HepG2 (cell line): Measurements from ENCODE around the gene NELFCD. TPM values are rescaled to one million over a fixed set of nuclear protein-coding genes. Genes with fewer than 3 reads are reported as not detected.

Experiments used
- AKNA ChIP-seq: sonication (generic); formaldehyde crosslinking; IDR thresholded peaks from 2 replicates; pipeline ENCODE4 v1.4.0; 2020; ENCODE audit warnings: missing genetic modification reagents, borderline replicate concordance
- BRF2 ChIP-seq: sonication (generic); formaldehyde crosslinking; IDR thresholded peaks from 2 replicates; pipeline ENCODE4 v1.8.1; 2022; ENCODE audit warnings: mild to moderate bottlenecking, missing genetic modification reagents
- DPF2 ChIP-seq: sonication (generic); formaldehyde crosslinking; IDR thresholded peaks from 2 replicates; pipeline ENCODE4 v1.4.0; 2020; ENCODE audit warnings: mild to moderate bottlenecking, low read depth, missing genetic modification reagents, borderline replicate concordance
- NR2F2 ChIP-seq: IDR thresholded peaks from 2 replicates; pipeline ENCODE4 v1.6.1; 2012; ENCODE audit warnings: low read depth, inconsistent platforms, borderline replicate concordance
- RFX3 ChIP-seq: IDR thresholded peaks from 2 replicates; pipeline ENCODE4 v1.6.1; 2016; ENCODE audit warnings: missing biosample characterization, missing genetic modification reagents
- SCMH1 ChIP-seq: sonication (generic); formaldehyde crosslinking; IDR thresholded peaks from 2 replicates; pipeline ENCODE4 v1.9.0; 2021; ENCODE audit warnings: missing genetic modification reagents, mild to moderate bottlenecking, borderline replicate concordance
- SNAI1 ChIP-seq: sonication (generic); formaldehyde crosslinking; IDR thresholded peaks from 2 replicates; pipeline ENCODE4 v1.5.0; 2020; ENCODE audit warnings: mild to moderate bottlenecking, missing genetic modification reagents, borderline replicate concordance
- ZKSCAN1 ChIP-seq: fragments of 150-350 bp; IDR thresholded peaks from 2 replicates; pipeline ENCODE4 v1.6.1; 2014; ENCODE audit warnings: low read length
- ZNF44 ChIP-seq: sonication (generic); formaldehyde crosslinking; IDR thresholded peaks from 2 replicates; pipeline ENCODE4 v1.5.1; 2020; ENCODE audit warnings: mild to moderate bottlenecking, missing genetic modification reagents
- ZNF484 ChIP-seq: sonication (generic); formaldehyde crosslinking; IDR thresholded peaks from 2 replicates; pipeline ENCODE4 v1.5.1; 2020; ENCODE audit warnings: mild to moderate bottlenecking, low read depth, missing genetic modification reagents, borderline replicate concordance
- ZNF549 ChIP-seq: sonication (generic); formaldehyde crosslinking; IDR thresholded peaks from 2 replicates; pipeline ENCODE4 v1.5.0; 2020; ENCODE audit warnings: missing genetic modification reagents
- ZNF629 ChIP-seq: sonication (generic); formaldehyde crosslinking; conservative IDR thresholded peaks from 2 replicates; pipeline ENCODE4 v1.5.0; 2020; ENCODE audit warnings: missing genetic modification reagents
- ZNF646 ChIP-seq: sonication (generic); formaldehyde crosslinking; IDR thresholded peaks from 2 replicates; pipeline ENCODE4 v1.9.0; 2021; ENCODE audit warnings: mild to moderate bottlenecking, missing genetic modification reagents
- polyA plus RNA-seq, 8 experiments: library from polyadenylated mRNA; depleted of rRNA in 3 of 8; stranded (reverse) in 7 of 8; unstranded in 1 of 8; fragments of >200 nt; fragmentation: Illumina TruSeq in 4 of 8; extraction: Trizol in 4 of 8; gene quantifications; 2 replicates each; pipeline versions ENCODE4 v1.2.1 to v1.2.3, GENCODE V29; 2011 to 2016; ENCODE audit warnings: low read depth in 4 of 8, missing spikeins in 1 of 8, mixed read lengths in 1 of 8; ENCODE audit not compliant: insufficient read depth in 1 of 8
- total RNA-seq, 5 experiments: library from RNA; depleted of rRNA; stranded (reverse); fragments of >200 nt; fragmentation: Illumina TruSeq; extraction: Trizol; gene quantifications; 2 replicates each; pipeline ENCODE4 v1.2.3, GENCODE V29; 2016; ENCODE audit warnings: low read depth in 1 of 5

NELFCD gene
- total and polyA plus RNA-seq, 2 of the 13 experiments (the other 11 are each of a cell fraction or from before 2014, with no cell fraction given) = 159 to 203 TPM

- TF ChIP-seq ZNF646 (no peak), NR2F2 (peak; percentile 18; the same call in 1 of the 2 replicates), ZNF44 (CRISPR knock-in tag) (peak; percentile 52; the same call in 1 of the 2 replicates), BRF2 (CRISPR knock-in tag) (no peak), RFX3 (CRISPR knock-in tag) (no peak; the same call in 1 of the 2 replicates), ZNF484 (no peak), ZNF629 (CRISPR knock-in tag) (no peak), AKNA (CRISPR knock-in tag) (no peak), SCMH1 (CRISPR knock-in tag) (no peak), DPF2 (CRISPR knock-in tag) (no peak), ZNF549 (CRISPR knock-in tag) (no peak), SNAI1 (CRISPR knock-in tag) (no peak), ZKSCAN1 (no peak)
Measured at GRCh38 chr20:59010995-59011873, 30.2 kb downstream of the NELFCD start (continued).
